ENCODE measurements around the gene TRANK1. TPM values are rescaled to one million over a fixed set of nuclear protein-coding genes. Genes with fewer than 3 reads are reported as not detected.

The TRANK1 gene
- total RNA-seq, 1 experiment from 2014 or later: 1.1 TPM

- no peak overlapping the region for H3K27ac ChIP-seq (ENCODE audit: low read depth, low read length)
- TF ChIP-seq TCF7L2 (IDR thresholded peaks at IDR 0.05; ENCODE audit: borderline replicate concordance, extremely low read depth, insufficient read depth, insufficient read length): no peak
- TF ChIP-seq CTCF (IDR thresholded peaks at IDR 0.05 in 2 of 3, conservative IDR thresholded peaks at IDR 0.05 in 1 of 3; ENCODE audit: borderline replicate concordance in 1 of 3, insufficient read depth in 1 of 3, low read depth in 2 of 3, low read length in 2 of 3): peak in 2 of 3 experiments; percentile 21; a peak in 2 of 6 replicates
- H3K9me3 ChIP-seq (ENCODE audit: control insufficient read depth in 1 of 2, insufficient read depth in 1 of 2, low read depth in 1 of 2, low read length in 2 of 2): no peaks in the 10 kb centered on the region
- no peaks in the 10 kb centered on the region for H3K4me1 ChIP-seq (ENCODE audit: control insufficient read depth in 1 of 2, insufficient read depth in 2 of 2, low read length in 2 of 2)
- ChIA-PET RAD21 (ENCODE audit: low non-redundant PET in 1 of 2, low total read pairs in 2 of 2, uncharacterized antibody in 2 of 2, unreplicated experiment in 2 of 2) (no interaction called here), POLR2A (no interaction called here), CTCF (no interaction called here)
- no peak overlapping the region for H2AFZ ChIP-seq (ENCODE audit: low read depth, low read length, poor library complexity, severe bottlenecking)
- H4K20me1 ChIP-seq (ENCODE audit: insufficient read depth): no peaks in the 10 kb centered on the region
- H3K27me3 ChIP-seq (ENCODE audit: insufficient read depth, low read length): peaks cover 23% of the 10 kb centered on the region
- BruUV-seq (replicated peaks): no TSS peak
- ATAC-seq (0 out of 2 replicates have a peak, but pooled peaks have one; percentile 42), DNase-seq (ENCODE audit: low read depth, low spot score) (no peak)
- H3K9me2 ChIP-seq (ENCODE audit: insufficient read depth): no peaks in the 10 kb centered on the region
- H3K4me2 ChIP-seq (ENCODE audit: low read length): no peak overlapping the region
- intact Hi-C loops (cut with micrococcal nuclease): no loop called here
- no peak overlapping the region for H3K4me3 ChIP-seq (replicated peaks in 1 of 2; ENCODE audit: low read depth in 1 of 2, low read length in 2 of 2)
- H3K9ac ChIP-seq (ENCODE audit: low read length): no peak overlapping the region
- H3K79me2 ChIP-seq (ENCODE audit: insufficient read depth, low read length): no peaks in the 10 kb centered on the region
- H3K36me3 ChIP-seq (ENCODE audit: control insufficient read depth in 1 of 2, insufficient read depth in 2 of 2, low read length in 2 of 2): no peaks in the 10 kb centered on the region
These were observed 73.3 kb downstream of the TRANK1 start for GRCh38 chr3:36871379-36872126.

DNA sequence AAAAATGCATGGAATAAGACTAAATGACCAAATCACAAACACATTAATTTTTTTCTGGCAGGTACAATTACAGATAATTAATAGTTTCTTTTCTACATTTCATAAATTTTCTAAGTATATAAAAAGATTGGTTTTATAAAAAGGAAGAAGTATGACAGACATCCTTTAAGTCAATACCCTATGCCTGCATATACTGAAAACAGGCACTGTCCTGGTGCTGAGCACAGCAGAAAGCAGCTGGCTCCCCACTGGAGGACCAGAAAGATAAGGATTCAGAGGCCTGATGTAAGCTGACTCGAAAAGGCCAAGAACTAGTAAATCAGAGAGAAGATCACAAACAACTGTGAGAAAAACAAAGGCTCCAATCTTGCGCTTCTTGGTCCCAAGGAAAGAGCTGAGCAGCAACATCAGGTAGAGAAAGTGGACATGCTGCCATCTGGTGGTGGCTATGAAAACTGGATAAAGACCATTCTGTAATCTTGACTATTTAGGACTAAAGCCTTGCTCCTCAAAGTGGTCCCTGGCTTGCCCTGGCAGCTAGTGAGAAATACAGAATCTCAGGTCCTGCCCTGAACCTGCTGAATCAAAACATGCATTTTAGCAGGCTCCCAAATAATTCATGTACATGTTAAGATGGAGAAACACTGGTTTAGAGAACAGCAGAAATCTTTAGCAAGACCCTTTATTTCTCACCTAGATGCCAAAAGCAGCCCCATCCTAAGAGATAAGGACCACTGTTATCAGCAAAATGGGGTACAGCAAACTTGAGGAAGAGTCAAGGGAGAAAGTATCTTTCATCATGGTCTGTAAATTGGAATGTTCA is 76.0 kb downstream of the TRANK1 start:
- Histone ChIP-seq H3K27me3 (ENCODE audit: insufficient read depth, low read length) (peaks cover 28% of the 10 kb centered on the region), H3K4me3 (replicated peaks in 1 of 2; ENCODE audit: low read depth in 1 of 2, low read length in 2 of 2) (no peak overlapping the region), H3K79me2 (ENCODE audit: insufficient read depth, low read length) (no peaks in the 10 kb centered on the region), H3K9ac (ENCODE audit: low read length) (no peak overlapping the region), H4K20me1 (ENCODE audit: insufficient read depth) (no peaks in the 10 kb centered on the region), H2AFZ (ENCODE audit: low read depth, low read length, poor library complexity, severe bottlenecking) (peak overlapping the region; percentile 80), H3K9me3 (ENCODE audit: control insufficient read depth in 1 of 2, insufficient read depth in 1 of 2, low read depth in 1 of 2, low read length in 2 of 2) (no peaks in the 10 kb centered on the region), H3K4me1 (ENCODE audit: control insufficient read depth in 1 of 2, insufficient read depth in 2 of 2, low read length in 2 of 2) (no peaks in the 10 kb centered on the region), H3K27ac (ENCODE audit: low read depth, low read length) (no peak overlapping the region), H3K36me3 (ENCODE audit: control insufficient read depth in 1 of 2, insufficient read depth in 2 of 2, low read length in 2 of 2) (no peaks in the 10 kb centered on the region), H3K4me2 (ENCODE audit: low read length) (no peak overlapping the region), H3K9me2 (ENCODE audit: insufficient read depth) (no peaks in the 10 kb centered on the region)
- intact Hi-C loops (cut with micrococcal nuclease): loop anchor here (1.0 kb wide), 2 partner anchors 77 to 140 kb away; no protein-coding TSS in a partner anchor
- ATAC-seq (peak; percentile 96), DNase-seq (ENCODE audit: low read depth, low spot score) (peak; percentile 48)
- POLR2A ChIA-PET: no interaction called here
- CTCF ChIA-PET: interaction anchor here (0.6 to 3.8 kb wide), 15 partner anchors 8 to 141 kb away, joined by 3 to 38 read pairs (median 4); no protein-coding TSS in a partner anchor
- no TSS peak for BruUV-seq (replicated peaks)
- RAD21 ChIA-PET (ENCODE audit: low non-redundant PET in 1 of 2, low total read pairs in 2 of 2, uncharacterized antibody in 2 of 2, unreplicated experiment in 2 of 2): interaction anchor here in 1 of 2 experiments (0.5 kb wide), 1 partner anchor 91 kb away, joined by 5 read pairs; no protein-coding TSS in a partner anchor
- TF ChIP-seq RAD21 (IDR thresholded peaks at IDR 0.05; ENCODE audit: low read depth): peak; percentile 76
- TF ChIP-seq CTCF (IDR thresholded peaks at IDR 0.05 in 2 of 3, conservative IDR thresholded peaks at IDR 0.05 in 1 of 3; ENCODE audit: borderline replicate concordance in 1 of 3, insufficient read depth in 1 of 3, low read depth in 2 of 3, low read length in 2 of 3): peak; percentile 60 to 84 (median 68)
- TF ChIP-seq FOSL1 (IDR thresholded peaks at IDR 0.05; ENCODE audit: low read depth): no peak
